ENCODE measurements around the gene CDH4.

The CDH4 gene

GRCh38 chr20:61780066-61780465, 528.0 kb downstream of the CDH4 start:
- no peak for DNase-seq

DNA sequence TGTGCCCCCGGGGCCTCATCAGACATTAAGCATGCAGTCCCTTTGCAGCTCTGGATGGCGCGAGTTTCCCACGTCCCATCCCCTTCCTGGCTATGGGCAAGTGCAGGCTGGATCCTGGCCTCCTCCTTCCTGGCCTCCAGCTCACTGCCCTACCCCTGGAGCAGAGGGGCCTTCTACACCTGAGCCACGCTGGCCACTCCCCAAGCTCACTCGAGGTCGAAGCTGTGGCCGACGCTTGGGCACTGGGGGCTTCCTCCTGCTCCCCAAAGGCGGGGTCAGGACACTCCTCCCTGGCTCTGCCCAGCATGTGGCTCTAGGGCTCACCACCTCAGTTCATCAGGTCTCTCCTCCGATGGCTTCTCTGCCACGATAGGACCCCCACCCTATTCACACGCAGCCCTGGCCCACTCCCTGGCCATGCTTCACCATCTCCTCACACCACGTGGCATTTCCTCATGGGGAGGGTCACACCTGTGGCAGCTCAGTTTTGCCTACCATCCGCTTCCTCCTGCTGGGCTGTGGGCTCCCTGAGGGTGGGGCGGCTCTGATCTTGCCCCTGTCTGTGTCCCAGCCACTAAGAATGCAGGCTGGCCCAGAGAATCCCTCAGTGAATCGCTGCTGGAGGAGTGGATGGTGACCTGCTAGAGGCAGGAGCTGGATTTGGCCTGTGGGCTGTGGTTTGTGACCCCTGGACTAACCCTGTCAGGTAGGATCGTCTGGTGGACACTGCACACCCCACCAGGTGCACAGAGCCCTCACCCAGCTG, 532.9 kb downstream of the CDH4 start:
- DNase-seq: no peak

GRCh38 chr20:61785567-61785816, 533.4 kb downstream of the CDH4 start:
- DNase-seq: no peak

DNA sequence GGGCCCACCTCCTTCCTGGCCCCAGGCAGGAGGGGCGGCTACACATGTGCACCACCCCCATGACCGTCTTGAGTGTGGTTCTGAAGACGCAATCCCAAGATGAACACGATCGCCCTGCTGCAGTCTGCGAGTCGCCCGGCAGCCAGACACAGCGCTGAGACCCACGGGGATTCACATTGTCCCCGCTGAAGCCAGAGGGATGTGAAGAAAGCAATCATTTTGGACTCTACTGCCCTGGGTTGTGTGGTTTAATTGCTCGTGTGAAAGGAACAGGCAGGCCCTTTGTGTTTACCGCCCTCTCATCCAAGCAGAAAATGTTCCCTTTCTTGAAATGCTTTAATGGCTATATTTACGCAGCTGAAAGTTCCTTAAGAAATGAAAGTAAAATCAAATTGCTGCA, 534.2 kb downstream of the CDH4 start:
- DNase-seq: no peak

DNA sequence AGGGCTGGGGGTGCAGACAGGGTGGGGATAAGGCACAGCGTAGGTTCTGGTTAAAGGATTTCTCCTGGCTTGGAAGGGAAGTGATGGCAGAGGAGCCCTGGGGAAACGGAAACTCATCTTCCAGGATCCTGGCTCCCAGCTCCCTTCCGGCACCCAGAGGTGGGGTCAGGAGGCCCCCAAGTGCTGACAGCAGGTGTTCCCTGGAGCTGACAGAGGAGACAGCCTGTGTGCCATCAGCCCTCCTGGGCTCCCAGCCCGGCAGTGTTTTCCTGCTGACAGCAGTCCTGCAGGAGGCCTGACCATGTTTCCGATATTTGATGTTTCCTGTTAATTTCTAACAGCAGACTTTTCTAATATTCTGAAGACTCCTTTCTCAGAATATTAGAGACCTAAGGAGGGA, 536.3 kb downstream of the CDH4 start:
- DNase-seq: no peak

GRCh38 chr20:61789329-61789728, 537.3 kb downstream of the CDH4 start:
- DNase-seq: no peak

- no peak for DNase-seq
These were observed 538.2 kb downstream of the CDH4 start for GRCh38 chr20:61790116-61790827.

DNA sequence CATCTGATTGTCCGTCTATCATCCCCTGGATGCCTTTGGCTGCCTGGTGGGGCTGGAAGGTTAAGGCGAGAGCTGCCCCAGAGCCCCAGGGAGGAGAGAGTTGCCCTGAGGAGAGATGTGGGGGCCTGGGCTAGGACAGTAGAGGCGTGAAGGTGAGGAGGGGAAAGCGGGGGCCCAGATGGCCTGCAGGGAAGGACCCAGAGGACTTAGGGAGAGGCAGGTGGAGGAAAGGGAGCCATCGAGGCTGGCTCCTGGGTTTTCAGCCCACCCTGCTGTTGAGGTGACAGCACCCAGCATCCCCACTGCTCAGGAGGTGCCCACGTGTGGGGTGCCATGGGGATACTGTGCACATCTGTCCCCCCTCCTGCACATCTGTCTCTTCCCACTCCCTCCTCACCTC, 539.9 kb downstream of the CDH4 start:
- DNase-seq: no peak

- no peak for DNase-seq
These were observed 543.9 kb downstream of the CDH4 start for GRCh38 chr20:61795669-61796630.

GRCh38 chr20:61796738-61797137, 544.7 kb downstream of the CDH4 start:
- no peak for DNase-seq

DNA sequence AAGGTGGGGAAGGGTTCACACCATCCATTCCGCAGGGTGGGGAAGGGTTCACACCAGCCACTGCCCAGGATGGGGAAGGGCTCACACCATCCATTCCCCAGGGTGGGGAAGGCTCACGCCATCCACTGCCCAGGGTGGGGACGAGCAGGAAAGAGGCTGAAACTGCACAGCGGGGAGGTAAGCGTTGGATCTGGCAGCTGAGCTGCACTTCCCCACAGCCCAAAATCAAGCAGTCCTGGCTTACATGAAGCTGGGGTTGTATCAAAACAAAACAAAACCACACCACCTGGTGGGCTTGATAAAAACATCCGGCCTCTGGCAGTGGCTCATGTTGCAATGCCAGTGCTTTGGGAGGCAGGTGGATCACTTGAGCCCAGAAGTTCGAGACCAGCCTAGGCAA, 545.1 kb downstream of the CDH4 start:
- no peak for DNase-seq

GRCh38 chr20:61797971-61798411, 545.9 kb downstream of the CDH4 start:
- no peak for DNase-seq

DNA sequence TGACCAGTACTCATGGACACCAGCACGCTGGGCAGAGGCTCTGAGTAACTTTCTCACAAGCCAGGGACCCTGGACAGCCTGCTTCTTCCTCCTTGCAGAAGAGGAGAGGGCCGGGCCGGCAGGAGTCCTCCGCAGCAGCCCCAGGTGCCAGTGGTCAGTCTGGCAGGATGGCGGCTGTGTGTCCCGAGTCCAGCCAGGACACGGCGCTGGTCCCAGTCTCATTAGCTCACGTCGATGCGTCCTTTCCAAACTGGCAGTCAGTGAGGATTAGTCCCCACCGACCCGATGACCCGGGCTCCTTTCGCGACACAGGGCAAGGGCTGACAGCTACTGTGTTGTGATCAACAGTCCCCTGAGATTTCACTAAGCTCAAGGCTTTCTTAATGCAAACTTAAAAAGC, 546.6 kb downstream of the CDH4 start:
- no peak for DNase-seq

DNA sequence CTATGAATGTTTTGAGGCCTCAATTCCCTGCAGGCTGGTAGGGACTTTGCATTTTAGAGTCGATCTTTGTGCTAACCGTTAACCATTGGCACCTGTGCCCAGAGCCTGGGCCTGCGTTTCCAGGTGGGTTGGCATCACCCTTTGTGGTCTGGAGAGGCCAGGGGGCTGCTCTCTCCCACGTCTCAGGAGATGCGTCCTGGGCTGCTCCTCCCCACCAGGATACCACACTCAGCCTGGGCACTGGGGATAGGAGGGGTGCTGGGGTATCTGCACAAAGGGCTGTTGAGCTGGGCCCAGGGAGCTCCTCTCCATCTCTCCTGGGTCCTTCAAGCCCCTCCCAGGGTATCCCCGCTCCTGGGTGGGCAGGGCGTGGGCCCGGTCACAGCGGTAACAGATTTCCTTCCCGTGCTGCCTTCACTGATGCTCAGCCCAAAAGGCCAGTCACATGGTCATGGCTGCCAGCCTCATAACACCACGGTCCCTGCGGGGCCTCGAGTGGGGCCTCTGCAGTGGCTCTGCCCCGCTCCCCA, 547.4 kb downstream of the CDH4 start:
- no peak for DNase-seq

DNA sequence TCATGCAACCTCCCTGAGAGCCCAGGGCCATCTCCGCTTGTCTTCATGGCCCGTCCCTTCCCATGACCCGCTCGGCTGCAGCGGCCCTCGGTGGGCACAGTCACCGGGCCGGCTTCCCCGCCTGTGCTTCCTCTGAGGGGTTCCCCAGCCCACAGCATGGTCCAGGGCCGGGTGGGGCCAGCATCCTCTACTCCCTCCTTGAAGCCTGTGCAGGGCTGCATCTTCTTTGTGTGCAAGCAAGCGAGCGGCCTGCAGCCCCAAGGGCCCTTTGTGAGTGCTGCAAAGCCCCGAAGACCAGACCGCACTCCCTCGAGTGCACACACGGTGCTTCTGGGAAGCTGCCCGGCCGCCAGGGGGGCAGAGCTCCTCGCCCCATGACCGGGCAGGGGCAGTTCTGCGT, 547.9 kb downstream of the CDH4 start:
- DNase-seq: no peak

- no peak for DNase-seq
These were observed 548.5 kb downstream of the CDH4 start for GRCh38 chr20:61800359-61801064.

- DNase-seq: no peak
These were observed 549.0 kb downstream of the CDH4 start for GRCh38 chr20:61801065-61801360.

DNA sequence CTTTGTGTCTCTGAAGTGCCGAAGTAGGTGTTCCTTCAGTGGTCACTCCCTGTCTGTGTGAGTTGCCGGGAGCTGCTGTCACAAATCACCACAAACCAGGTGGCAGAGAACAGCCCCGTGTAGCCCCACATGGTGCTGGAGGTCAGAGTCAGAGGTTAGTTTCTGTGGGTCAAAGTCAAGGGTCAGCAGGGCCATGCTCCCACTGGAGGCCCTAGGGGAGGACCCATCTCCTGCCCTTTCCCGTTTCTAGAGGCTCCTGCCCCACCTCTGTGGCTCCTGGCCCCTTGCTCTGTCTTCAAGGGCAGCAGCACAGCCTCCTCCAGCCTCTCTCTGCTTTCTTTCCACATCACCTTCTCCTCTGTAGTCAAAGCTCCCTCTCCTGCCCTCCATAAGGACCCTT, 549.4 kb downstream of the CDH4 start:
- DNase-seq: no peak

DNA sequence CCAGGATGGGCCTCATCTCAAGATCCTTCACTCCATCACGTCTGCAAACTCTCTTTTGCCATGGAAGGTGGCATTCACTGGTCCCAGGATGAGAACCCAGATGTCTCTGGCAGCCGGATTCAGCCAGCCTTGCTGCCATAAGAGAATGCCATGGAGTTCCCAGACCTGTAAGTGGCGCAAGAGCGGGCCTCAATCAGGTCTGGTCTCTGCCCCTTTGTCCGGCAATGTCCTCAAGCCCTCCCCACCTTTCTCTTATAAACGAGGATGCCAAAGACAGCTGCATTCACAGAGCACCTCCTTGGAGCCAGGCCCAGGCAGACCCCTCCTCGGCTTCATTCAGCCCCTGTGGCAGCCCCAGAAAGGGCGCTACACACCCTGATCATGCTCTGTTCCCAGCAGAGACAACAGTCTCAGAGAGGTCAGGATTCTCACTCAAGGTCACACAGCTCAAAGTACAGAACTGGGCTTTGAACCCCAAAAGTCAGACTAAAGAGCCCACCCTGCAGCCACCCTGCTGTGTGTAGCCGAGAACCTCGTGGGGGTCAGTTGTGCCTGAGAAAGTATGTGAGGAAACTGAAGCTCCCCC, 549.9 kb downstream of the CDH4 start:
- DNase-seq: no peak

DNA sequence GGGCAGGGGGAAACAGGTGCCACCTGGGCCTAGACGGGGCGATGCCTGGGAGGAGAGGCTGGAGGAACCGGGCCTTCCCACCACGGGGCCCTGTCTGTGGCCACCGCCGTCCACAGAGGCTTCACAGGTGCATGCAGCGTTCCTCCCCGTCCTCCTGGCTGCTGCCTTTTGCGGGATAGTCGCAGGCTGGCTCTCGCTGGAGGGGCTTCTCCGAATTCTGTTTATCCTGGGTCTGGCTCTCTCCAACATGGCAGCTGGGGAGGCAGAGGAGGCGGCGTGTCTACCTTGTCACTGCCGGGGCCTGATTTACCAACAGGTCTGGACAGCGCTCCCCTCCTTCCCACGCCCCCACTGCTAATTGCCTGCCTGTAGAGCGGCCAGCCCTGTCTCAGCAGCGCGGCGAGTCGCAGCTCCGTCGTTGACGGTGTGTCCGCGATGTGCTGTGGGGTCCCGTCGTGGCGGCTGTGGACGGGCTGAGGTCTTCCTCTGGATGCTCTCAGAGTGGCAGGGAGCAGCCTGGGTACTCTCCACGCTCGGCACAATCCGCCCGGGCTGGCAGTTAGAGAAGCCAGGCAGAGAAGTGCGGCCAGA, 550.8 kb downstream of the CDH4 start:
- no peak for DNase-seq

GRCh38 chr20:61803416-61803914, 551.4 kb downstream of the CDH4 start:
- DNase-seq: no peak

Measured in activated CD8-positive, alpha-beta memory T cell treated with anti-CD3 and anti-CD28 coated beads for 24 hours (primary cell).